Naive thymus-derived CD4-positive, alpha-beta T cell (primary cell): Measurements from ENCODE around the gene ANKHD1. TPM values are rescaled to one million over a fixed set of nuclear protein-coding genes. Genes with fewer than 3 reads are reported as not detected.
"Not testable (repeated sequence)": the region's sequence is repeated elsewhere in the genome, so short reads cannot be mapped to it uniquely, and the experiment has no call there.

Source experiments
- ATAC-seq: fragments of 150-1000 bp; cut with Tn5 transposase; 2 replicates; pipeline ENCODE4 v1.10.0; 2021; ENCODE audit warnings: mild to moderate bottlenecking, moderate library complexity
- CTCF ChIA-PET: fragments of 350-600 bp; sonication (Branson Sonifier 250); formaldehyde crosslinking; loops from one replicate; lab custom pipeline; 2021; ENCODE audit warnings: antibody characterized with exemption; lab: Charles Lee
- POLR2A ChIA-PET: fragments of 350-600 bp; sonication (Branson Sonifier 250); formaldehyde crosslinking; loops from one replicate; lab custom pipeline; 2021; ENCODE audit warnings: antibody characterized with exemption, inconsistent platforms; lab: Charles Lee
- DNase-seq, 9 donors: peaks; one replicate each; pipeline versions ENCODE4 v3.0.0 to v3.0.0-alpha.2; 2020 to 2022; ENCODE audit warnings: mixed read lengths in 1 of 9
- H3K27ac ChIP-seq: one replicate; pipeline ENCODE4 v1.7.0; 2013; ENCODE audit warnings: mild to moderate bottlenecking, low read depth, low read length, moderate library complexity
- H3K27me3 ChIP-seq, 2 donors: one replicate each; pipeline ENCODE4 v1.7.0; 2013; ENCODE audit warnings: low read length in 2 of 2, mild to moderate bottlenecking in 2 of 2, moderate library complexity in 2 of 2; ENCODE audit not compliant: control insufficient read depth in 2 of 2, insufficient read depth in 2 of 2
- H3K36me3 ChIP-seq, 3 experiments: 1 replicate in 2 of 3; 2 replicates in 1 of 3; pipeline ENCODE4 v1.7.0; 2013; ENCODE audit warnings: low read length in 3 of 3, mild to moderate bottlenecking in 3 of 3, moderate library complexity in 1 of 3; ENCODE audit not compliant: insufficient read depth in 3 of 3, control insufficient read depth in 2 of 3
- H3K4me1 ChIP-seq, 2 donors: one replicate each; pipeline ENCODE4 v1.7.0; 2013; ENCODE audit warnings: low read length in 2 of 2, mild to moderate bottlenecking in 2 of 2, moderate library complexity in 1 of 2; ENCODE audit not compliant: control insufficient read depth in 2 of 2, insufficient read depth in 2 of 2
- H3K4me3 ChIP-seq: 2 replicates; pipeline ENCODE4 v1.7.0; 2013; ENCODE audit warnings: mild to moderate bottlenecking, low read length
- H3K9me3 ChIP-seq, 3 experiments: 1 replicate in 2 of 3; 2 replicates in 1 of 3; pipeline ENCODE4 v1.7.0; 2013; ENCODE audit warnings: low read length in 3 of 3; ENCODE audit not compliant: control insufficient read depth in 2 of 3
- H3K27ac Mint-ChIP-seq, 9 donors: one replicate each; pipeline ENCODE4 v1.8.0; 2020 to 2022; ENCODE audit warnings: mixed read lengths in 9 of 9, mild to moderate bottlenecking in 8 of 9, moderate library complexity in 5 of 9, inconsistent platforms in 2 of 9
- H3K27me3 Mint-ChIP-seq, 5 donors: one replicate each; pipeline ENCODE4 v1.8.0; 2021 to 2022; ENCODE audit warnings: mixed read lengths in 5 of 5, mild to moderate bottlenecking in 1 of 5
- H3K36me3 Mint-ChIP-seq, 5 donors: one replicate each; pipeline ENCODE4 v1.8.0; 2020 to 2022; ENCODE audit warnings: mixed read lengths in 5 of 5, mild to moderate bottlenecking in 3 of 5, inconsistent platforms in 1 of 5
- H3K4me1 Mint-ChIP-seq, 7 donors: one replicate each; pipeline ENCODE4 v1.8.0; 2020 to 2022; ENCODE audit warnings: mixed read lengths in 7 of 7, mild to moderate bottlenecking in 3 of 7, inconsistent platforms in 1 of 7
- H3K4me3 Mint-ChIP-seq, 10 donors: one replicate each; pipeline ENCODE4 v1.8.0; 2020 to 2022; ENCODE audit warnings: mild to moderate bottlenecking in 10 of 10, mixed read lengths in 10 of 10, moderate library complexity in 6 of 10, inconsistent platforms in 2 of 10
- H3K9me3 Mint-ChIP-seq, 11 donors: one replicate each; pipeline ENCODE4 v1.8.0; 2020 to 2022; ENCODE audit warnings: mixed read lengths in 11 of 11, mild to moderate bottlenecking in 4 of 11, inconsistent platforms in 1 of 11, moderate library complexity in 1 of 11
- intact Hi-C, 2 donors: fragments of 100-400 bp; cut with micrococcal nuclease; formaldehyde crosslinking; loops; one replicate each; pipeline ENCODE4 v1.15.1; 2023
- polyA plus RNA-seq, 2 donors: library from polyadenylated mRNA; unstranded; fragments of 300-500 nt; fragmentation: Illumina TruSeq; gene quantifications; one replicate each; pipeline ENCODE4 v1.2.3, GENCODE V29; 2021
- total RNA-seq, 6 experiments: library from RNA in 5 of 6; stranded (reverse) in 5 of 6; gene quantifications; 1 replicate in 5 of 6; 2 replicates in 1 of 6; pipeline ENCODE4 v1.2.3 and lab custom pipeline; 2021 to 2026

Gene ANKHD1
- total and polyA plus RNA-seq, 7 experiments from 2014 or later: 63.1 to 240 (median 203) TPM

DNA sequence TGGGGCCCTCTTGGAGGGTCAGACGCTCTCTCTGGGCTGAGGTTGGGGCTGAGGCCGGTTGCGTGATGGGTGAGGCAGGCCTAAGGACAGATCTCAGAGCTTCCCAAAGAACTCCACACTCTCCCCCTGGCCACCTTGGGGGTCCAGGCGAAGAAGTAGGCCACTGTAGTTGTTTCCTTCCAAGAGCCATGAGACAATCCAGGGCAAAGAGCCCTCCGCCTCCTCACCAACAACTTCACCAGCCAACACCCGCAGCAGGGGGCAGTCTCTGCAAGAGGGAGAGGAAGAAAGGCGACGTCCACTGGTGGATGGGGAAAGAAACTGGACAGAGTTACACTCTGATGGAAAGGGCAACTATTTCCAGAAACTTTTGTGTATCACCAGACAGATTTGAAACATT lies 173.7 kb downstream of the ANKHD1 start:
- ChIA-PET CTCF (no interaction called here), POLR2A (interaction anchor here (0.6 to 1.7 kb wide), 3 partner anchors 20 to 72 kb away, joined by 3 to 6 read pairs (median 3); partner anchors contain the start of genes IK and NDUFA2)
- Mint-ChIP-seq H3K4me1 (peaks cover 8 to 25% (median 16%) of the 10 kb centered on the region in 7 donors), H3K9me3 (peaks cover 0 to 2% (median 0%) of the 10 kb centered on the region in 11 donors), H3K27me3 (peaks cover 0 to 4% (median 0%) of the 10 kb centered on the region in 5 donors), H3K4me3 (no peak overlapping the region), H3K27ac (no peak overlapping the region), H3K36me3 (peaks cover 0 to 13% (median 5%) of the 10 kb centered on the region in 5 donors)
- H3K4me3 ChIP-seq: no peak overlapping the region
- DNase-seq (no peak), ATAC-seq (peak; percentile 63)
- H3K27ac ChIP-seq: no peak overlapping the region
- peaks cover 0 to 4% (median 0%) of the 10 kb centered on the region in 3 experiments for H3K36me3 ChIP-seq
- H3K4me1 ChIP-seq: no peaks in the 10 kb centered on the region
- intact Hi-C loops: no loop called here
- no peaks in the 10 kb centered on the region for H3K27me3 ChIP-seq
- no peaks in the 10 kb centered on the region for H3K9me3 ChIP-seq

DNA sequence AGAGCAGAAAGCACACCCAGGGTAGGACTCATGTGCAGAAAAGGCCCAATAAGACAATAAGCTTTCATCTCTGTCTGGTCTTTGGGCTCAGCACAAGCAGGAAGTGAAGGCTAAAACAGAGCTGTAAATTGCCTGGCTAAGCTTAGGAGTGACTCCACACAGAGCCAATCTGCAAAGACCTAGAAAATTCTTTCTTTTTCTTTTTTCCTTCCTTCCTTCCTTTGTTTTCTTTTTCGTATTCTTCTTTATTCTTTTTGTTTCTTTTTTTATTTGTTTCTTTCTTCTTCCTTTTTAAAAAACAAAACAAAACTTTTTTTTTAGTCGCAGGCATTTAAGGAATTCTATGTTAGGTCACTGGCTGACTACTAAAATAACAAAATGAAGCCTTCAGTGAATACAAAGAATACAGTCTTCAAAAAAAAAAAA lies 175.2 kb downstream of the ANKHD1 start:
- intact Hi-C loops: loop anchor here in 1 of 2 donors (1.0 kb wide), 1 partner anchor 12 kb away; the partner anchor contains the start of genes APBB3 and SLC35A4
- Mint-ChIP-seq H3K27ac (peak overlapping the region in 6 of 9 donors; percentile 2 to 78 (median 63)), H3K27me3 (peaks cover 0 to 14% (median 6%) of the 10 kb centered on the region in 5 donors), H3K9me3 (peaks cover 0 to 2% (median 0%) of the 10 kb centered on the region in 11 donors), H3K4me1 (peaks cover 3 to 15% (median 14%) of the 10 kb centered on the region in 7 donors), H3K36me3 (peaks cover 0 to 11% (median 5%) of the 10 kb centered on the region in 5 donors), H3K4me3 (no peak overlapping the region)
- Histone ChIP-seq H3K9me3 (no peaks in the 10 kb centered on the region), H3K36me3 (no peaks in the 10 kb centered on the region), H3K4me3 (no peak overlapping the region), H3K4me1 (no peaks in the 10 kb centered on the region), H3K27ac (no peak overlapping the region), H3K27me3 (no peaks in the 10 kb centered on the region)
- DNase-seq (peak in 3 of 9 donors; percentile 23 to 38 (median 28)), ATAC-seq (peak; percentile 70)
- ChIA-PET CTCF (interaction anchor here (1.0 kb wide), 1 partner anchor 29 kb away, joined by 5 read pairs; the partner anchor contains the start of gene EIF4EBP3), POLR2A (interaction anchor here (0.6 to 1.7 kb wide), 6 partner anchors 10 to 176 kb away, joined by 3 to 6 read pairs (median 4); partner anchors contain the start of genes ANKHD1, EIF4EBP3, IK and NDUFA2)

DNA sequence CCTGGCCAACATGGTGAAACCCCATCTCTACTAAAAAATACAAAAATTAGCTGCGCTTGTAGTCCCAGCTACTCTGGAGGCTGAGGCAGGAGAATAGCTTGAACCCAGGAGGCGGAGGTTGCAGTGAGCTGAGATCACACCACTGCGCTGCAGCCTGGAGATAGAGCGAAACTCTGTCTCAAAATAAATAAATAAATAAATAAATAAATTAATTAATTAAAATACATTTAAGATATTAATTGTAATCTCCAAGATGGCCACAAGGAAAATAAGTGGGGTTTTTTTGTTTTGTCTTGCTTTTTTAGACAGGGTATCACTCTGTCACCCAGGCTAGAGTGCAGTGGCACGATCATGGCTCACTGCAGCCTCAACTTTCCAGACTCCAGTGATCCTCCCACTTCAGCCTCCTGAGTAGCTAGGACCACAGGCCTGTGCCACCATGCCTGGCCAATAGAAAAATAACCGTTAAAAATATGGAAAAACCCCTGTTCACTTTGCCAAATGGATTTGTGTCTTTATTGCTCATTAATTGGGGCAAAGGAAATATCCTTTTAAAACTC lies 177.6 kb downstream of the ANKHD1 start:
- Mint-ChIP-seq H3K9me3 (peaks cover 0 to 10% (median 5%) of the 10 kb centered on the region in 11 donors), H3K27me3 (peaks cover 0 to 30% (median 6%) of the 10 kb centered on the region in 5 donors), H3K4me1 (peaks cover 3 to 15% (median 14%) of the 10 kb centered on the region in 7 donors)
- H3K36me3 Mint-ChIP-seq, H3K9me3 ChIP-seq, H3K36me3 ChIP-seq, POLR2A ChIA-PET, H3K27ac ChIP-seq, H3K27me3 ChIP-seq, DNase-seq, H3K27ac Mint-ChIP-seq, intact Hi-C loops, ATAC-seq, H3K4me1 ChIP-seq, H3K4me3 ChIP-seq, H3K4me3 Mint-ChIP-seq: not testable (repeated sequence)
- CTCF ChIA-PET: interaction anchor here (1.2 kb wide), 1 partner anchor 32 kb away, joined by 4 read pairs; the partner anchor contains the start of gene EIF4EBP3

DNA sequence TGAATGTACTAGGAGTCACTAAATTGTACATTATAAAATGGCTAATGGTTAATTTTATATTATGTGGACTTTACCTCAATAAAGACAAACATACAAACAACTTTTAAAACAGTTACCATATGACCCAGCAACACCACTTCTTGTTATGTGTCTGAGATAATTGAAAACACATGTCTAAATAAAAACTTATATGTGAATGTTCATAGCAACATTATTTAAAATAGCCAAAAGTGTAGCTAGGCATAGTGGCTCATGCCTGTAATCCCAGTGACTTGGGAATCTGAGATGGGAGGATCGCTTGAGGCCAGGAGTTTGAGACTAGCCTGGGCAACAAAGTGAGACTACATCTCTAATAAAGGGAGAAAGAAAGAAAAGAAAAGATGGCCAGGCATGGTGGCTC lies 185.9 kb downstream of the ANKHD1 start:
- H3K4me3 Mint-ChIP-seq: no peak overlapping the region
- CTCF ChIA-PET: no interaction called here
- peaks cover 0 to 26% (median 4%) of the 10 kb centered on the region in 5 donors for H3K27me3 Mint-ChIP-seq

DNA sequence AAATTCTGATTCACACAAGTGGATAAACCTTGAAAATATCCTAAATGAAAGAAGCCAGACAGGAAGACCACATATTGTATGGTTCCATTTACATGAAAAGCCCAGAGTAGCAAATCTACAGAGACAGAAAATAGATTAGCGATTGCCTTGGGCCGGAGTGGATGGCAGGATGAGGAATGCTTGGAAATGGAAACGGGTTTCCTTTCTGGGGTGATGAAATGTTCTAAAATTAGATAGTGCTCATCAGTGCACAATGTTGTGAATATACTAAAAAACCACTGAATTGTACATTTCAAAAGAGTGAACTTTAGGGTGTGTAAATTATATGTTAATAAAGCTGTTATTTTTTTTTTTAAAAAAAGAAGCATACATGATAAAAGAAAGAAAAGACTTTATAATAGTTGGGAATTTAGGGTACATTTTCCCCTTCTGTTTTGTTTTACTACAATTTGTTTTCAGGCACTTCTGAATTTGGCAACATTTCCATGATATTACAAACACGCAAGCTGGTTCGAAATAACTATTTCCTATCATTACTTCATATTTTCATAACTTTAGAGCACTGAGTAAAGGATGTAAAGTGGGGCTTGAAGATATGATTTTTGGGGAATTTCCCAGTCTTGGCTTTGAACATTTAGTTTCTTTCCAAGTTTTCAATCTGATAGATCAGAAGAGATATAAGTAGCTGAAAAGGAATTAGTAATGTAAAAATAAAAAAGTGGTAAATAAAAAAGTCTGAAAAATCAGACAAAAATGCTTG lies 186.9 kb downstream of the ANKHD1 start:
- no peaks in the 10 kb centered on the region for H3K36me3 Mint-ChIP-seq
- H3K27ac Mint-ChIP-seq: no peak overlapping the region
- no peaks in the 10 kb centered on the region for H3K9me3 ChIP-seq
- no peaks in the 10 kb centered on the region for H3K27me3 ChIP-seq
- H3K9me3 Mint-ChIP-seq: peaks cover 0 to 6% (median 0%) of the 10 kb centered on the region in 11 donors
- ATAC-seq (no peak), DNase-seq (no peak)
- H3K4me1 ChIP-seq: no peaks in the 10 kb centered on the region
- H3K36me3 ChIP-seq: no peaks in the 10 kb centered on the region
- H3K27ac ChIP-seq: no peak overlapping the region
- no peak overlapping the region for H3K4me3 Mint-ChIP-seq
- peaks cover 0 to 16% (median 4%) of the 10 kb centered on the region in 5 donors for H3K27me3 Mint-ChIP-seq
- ChIA-PET POLR2A (interaction anchor here (0.9 kb wide), 1 partner anchor 24 kb away, joined by 3 read pairs; the partner anchor contains the start of gene APBB3), CTCF (no interaction called here)
- no peak overlapping the region for H3K4me3 ChIP-seq
- intact Hi-C loops: no loop called here
- H3K4me1 Mint-ChIP-seq: peaks cover 0 to 2% (median 0%) of the 10 kb centered on the region in 7 donors

More for the DNA sequence above, 185.9 kb downstream of the ANKHD1 start:
- no peak overlapping the region for H3K27ac ChIP-seq
- peaks cover 0 to 10% (median 3%) of the 10 kb centered on the region in 11 donors for H3K9me3 Mint-ChIP-seq
- peaks cover 0 to 3% (median 0%) of the 10 kb centered on the region in 5 donors for H3K36me3 Mint-ChIP-seq
- no peak overlapping the region for H3K27ac Mint-ChIP-seq
- H3K4me1 Mint-ChIP-seq: peaks cover 0 to 2% (median 0%) of the 10 kb centered on the region in 7 donors
- no peak overlapping the region for H3K4me3 ChIP-seq
- no peaks in the 10 kb centered on the region for H3K27me3 ChIP-seq
- POLR2A ChIA-PET: interaction anchor here (0.6 kb wide), 1 partner anchor 87 kb away, joined by 3 read pairs; no protein-coding TSS in a partner anchor
- H3K36me3 ChIP-seq: no peaks in the 10 kb centered on the region
- ATAC-seq (no peak), DNase-seq (no peak)
- intact Hi-C loops: no loop called here
- H3K9me3 ChIP-seq: no peaks in the 10 kb centered on the region
- no peaks in the 10 kb centered on the region for H3K4me1 ChIP-seq
